ENCODE data around the gene SERGEF.

- TF ChIP-seq CTCF (IDR thresholded peaks at IDR 0.05) (no peak), POLR2A (IDR thresholded peaks at IDR 0.05) (no peak)
These were observed 6.8 kb upstream of the SERGEF start for GRCh38 chr11:18019650-18020049.

Data from heart left ventricle (tissue), 13 donors.